GM12878 (cell line): ENCODE data around the gene HEYL. TPM values are rescaled to one million over a fixed set of nuclear protein-coding genes. Genes with fewer than 3 reads are reported as not detected.

Experiments
- ATAC-seq: fragments of 200-7000 bp; cut with Tn5 transposase; 3 replicates; pipeline ENCODE4 v1.9.1; 2020; ENCODE audit warnings: mild to moderate bottlenecking, moderate library complexity
- BruUV-seq: library from RNA; stranded (reverse); fragments of 400-500 nt; replicated peaks from 2 replicates; lab custom pipeline; 2021; lab: Mats Ljungman, UMichigan
- CTCF ChIA-PET: fragments of 300-600 bp; sonication (Branson Sonifier 250); formaldehyde crosslinking; extraction: SDS; loops from one replicate; lab custom pipeline; 2021; ENCODE audit warnings: inconsistent platforms; lab: Yijun Ruan, JAX
- POLR2A ChIA-PET: fragments of 350-600 bp; formaldehyde crosslinking; extraction: SDS; loops from one replicate; lab custom pipeline; 2021; ENCODE audit warnings: inconsistent platforms; lab: Charles Lee
- RAD21 ChIA-PET: fragments of 300-600 bp; sonication (Branson Sonifier 250); formaldehyde crosslinking; loops from one replicate; lab custom pipeline; 2023; ENCODE audit warnings: antibody characterized with exemption; ENCODE audit not compliant: unreplicated experiment; lab: Charles Lee
- SMC1A ChIA-PET: fragments of 300-600 bp; sonication (Branson Sonifier 250); formaldehyde crosslinking; loops from one replicate; lab custom pipeline; 2023; ENCODE audit not compliant: unreplicated experiment, uncharacterized antibody; lab: Charles Lee
- DNase-seq: peaks from one replicate; pipeline ENCODE4 v3.0.0-alpha.2; 2011; ENCODE audit warnings: low read depth, low spot score
- FAIRE-seq: peaks from 3 replicates; lab custom pipeline; 2011; peaks lifted over from hg19 to GRCh38; lab: Jason Lieb, UNC
- H2AFZ ChIP-seq: 2 replicates; pipeline ENCODE4 v1.6.0; 2011; ENCODE audit warnings: low read depth, low read length, control low read depth; ENCODE audit not compliant: control insufficient read depth
- H3K27ac ChIP-seq: 2 replicates; pipeline ENCODE4 v1.5.1; 2011; ENCODE audit warnings: control low read depth; ENCODE audit not compliant: control insufficient read depth, insufficient read depth
- H3K27me3 ChIP-seq, 2 experiments: replicated peaks in 1 of 2; 2 replicates each; pipeline versions ENCODE4 v1.6.0 to v1.6.1; 2011; ENCODE audit warnings: low read length in 1 of 2; ENCODE audit not compliant: control insufficient read depth in 2 of 2, insufficient read depth in 2 of 2
- H3K36me3 ChIP-seq, 2 experiments: 2 replicates each; pipeline ENCODE4 v1.5.1; 2011; ENCODE audit warnings: low read length in 1 of 2; ENCODE audit not compliant: control insufficient read depth in 2 of 2, insufficient read depth in 2 of 2
- H3K4me1 ChIP-seq: 2 replicates; pipeline ENCODE4 v1.6.1; 2011; ENCODE audit warnings: mild to moderate bottlenecking, low read length, moderate library complexity, mixed read lengths; ENCODE audit not compliant: control insufficient read depth, insufficient read depth
- H3K4me2 ChIP-seq: 2 replicates; pipeline ENCODE4 v1.6.0; 2011; ENCODE audit warnings: control low read depth; ENCODE audit not compliant: control insufficient read depth, insufficient read depth
- H3K4me3 ChIP-seq: fragments of 200-600 bp; sonication (generic); 2 replicates; pipeline ENCODE4 v1.5.1; 2016
- H3K79me2 ChIP-seq: 2 replicates; pipeline ENCODE4 v1.6.0; 2011; ENCODE audit warnings: low read length; ENCODE audit not compliant: control insufficient read depth, insufficient read depth
- H3K9ac ChIP-seq: 2 replicates; pipeline ENCODE4 v1.8.0; 2011; ENCODE audit warnings: low read length, control low read depth, mixed read lengths; ENCODE audit not compliant: control insufficient read depth, insufficient read depth
- H3K9me3 ChIP-seq: replicated peaks from 3 replicates; pipeline ENCODE4 v1.5.1; 2011; ENCODE audit warnings: mild to moderate bottlenecking, low read length; ENCODE audit not compliant: control insufficient read depth, insufficient read depth
- H4K20me1 ChIP-seq: 2 replicates; pipeline ENCODE4 v1.6.0; 2011; ENCODE audit not compliant: control insufficient read depth, insufficient read depth
- EED ChIP-seq: sonication (generic); IDR thresholded peaks from 2 replicates; pipeline ENCODE4 v1.6.1; 2016; ENCODE audit warnings: antibody characterized with exemption, low read depth
- EZH2 ChIP-seq: IDR thresholded peaks from 2 replicates; pipeline ENCODE4 v1.6.1; 2012; ENCODE audit warnings: low read depth, mild to moderate bottlenecking, control low read depth, inconsistent platforms, low read length, borderline replicate concordance; ENCODE audit not compliant: control insufficient read depth
- IKZF2 ChIP-seq, 2 experiments: fragments of 450-650 bp; IDR thresholded peaks; 2 replicates each; pipeline ENCODE4 v1.6.1; 2017; ENCODE audit warnings: mild to moderate bottlenecking in 2 of 2, moderate library complexity in 2 of 2
- NBN ChIP-seq: fragments of 450-650 bp; IDR thresholded peaks from 2 replicates; pipeline ENCODE4 v1.6.1; 2016
- POLR2AphosphoS5 ChIP-seq: IDR thresholded peaks from 2 replicates; pipeline ENCODE4 v1.6.1; 2011; ENCODE audit warnings: mild to moderate bottlenecking, low read length, inconsistent platforms
- RFX5 ChIP-seq: IDR thresholded peaks from 2 replicates; pipeline ENCODE4 v1.6.1; 2011; ENCODE audit warnings: low read depth, low read length, improper control_type of control experiment
- STAT3 ChIP-seq: IDR thresholded peaks from 2 replicates; pipeline ENCODE4 v1.6.1; 2011; ENCODE audit warnings: low read depth, low read length, improper control_type of control experiment
- ZNF217 ChIP-seq: fragments of 450-650 bp; IDR thresholded peaks from 2 replicates; pipeline ENCODE4 v1.6.1; 2017; ENCODE audit warnings: antibody characterized with exemption, mild to moderate bottlenecking
- WGBS: methylation state at CpG from one replicate; pipeline ENCODE4 v1.1.6; 2016; ENCODE audit warnings: low lambda C conversion rate; ENCODE audit not compliant: insufficient replicate concordance, insufficient coverage; ENCODE audit errors: missing lambda C conversion rate; 5-methylcytosine and 5-hydroxymethylcytosine counted together
- in situ Hi-C: fragments of 300-500 bp; cut with MboI; formaldehyde crosslinking; loops from 9 replicates; pipeline ENCODE4 v1.14.3; 2018; ENCODE audit warnings: mixed read lengths
- intact Hi-C: fragments of 100-400 bp; cut with micrococcal nuclease; formaldehyde crosslinking; loops from one replicate; pipeline ENCODE4 v1.14.2; 2022; ENCODE audit not compliant: unreplicated experiment
- polyA plus RNA-seq, 11 experiments: library from polyadenylated mRNA; depleted of rRNA in 4 of 11; unstranded in 6 of 11; stranded (reverse) in 5 of 11; fragments of >200 nt; fragmentation: Nextera tagmentation in 4 of 11; fragmentation: Illumina TruSeq in 1 of 11; extraction: Ambion mirVana in 4 of 11; extraction: Trizol in 1 of 11; gene quantifications; 1 replicate in 1 of 11; 2 replicates in 10 of 11; pipeline versions ENCODE4 v1.2.1 to v1.2.3, GENCODE V29; 2011 to 2016; ENCODE audit warnings: inconsistent platforms in 2 of 11, missing spikeins in 2 of 11, low read depth in 1 of 11
- total RNA-seq, 4 experiments: library from RNA; depleted of rRNA in 3 of 4; stranded (reverse); fragments of >200 nt in 3 of 4; fragmentation: Illumina TruSeq in 1 of 4; extraction: Trizol in 1 of 4; gene quantifications; 2 replicates each; pipeline versions ENCODE4 v1.2.1 to v1.2.3, GENCODE V29; 2013 to 2021
- TF ChIP-seq, protein P1 (sequence below): IDR thresholded peaks from 2 replicates; pipeline ENCODE4 v1.6.1; 2011; ENCODE audit warnings: mild to moderate bottlenecking, low read depth, low read length, moderate library complexity; ENCODE audit not compliant: insufficient replicate concordance

Gene HEYL
- total and polyA plus RNA-seq, 10 of the 15 experiments (the other 5 are each of a cell fraction or from before 2014, with no cell fraction given), result under 0.01 to 0.04 TPM; not detected in 8

DNA sequence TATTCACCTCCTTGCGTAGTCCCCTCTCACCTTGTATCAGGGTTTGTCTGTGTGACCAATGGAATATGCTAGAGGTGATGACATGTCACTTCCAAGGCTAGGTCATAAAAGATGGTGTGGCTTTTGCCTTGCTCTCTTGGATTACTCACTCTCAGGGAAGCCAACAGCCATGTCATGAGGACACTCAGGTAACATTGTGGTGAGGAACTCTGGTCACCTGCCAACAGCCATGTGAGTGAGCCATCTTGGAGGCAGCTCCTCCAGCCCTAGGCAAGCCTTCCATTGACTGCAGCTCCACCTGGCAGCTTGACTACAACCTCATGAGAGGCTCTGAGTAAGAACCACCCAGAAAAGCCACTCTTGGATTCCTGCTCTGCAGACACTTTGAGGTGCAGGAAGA is 11.0 kb upstream of the HEYL start:
- ChIA-PET RAD21 (no interaction called here), POLR2A (no interaction called here), CTCF (interaction anchor here (1.1 to 3.4 kb wide), 3 partner anchors 9 to 44 kb away, joined by 3 to 16 read pairs (median 5); no protein-coding TSS in a partner anchor), SMC1A (no interaction called here)
- Histone ChIP-seq H3K4me3 (no peak overlapping the region), H2AFZ (no peak overlapping the region), H3K79me2 (no peaks in the 10 kb centered on the region), H3K36me3 (no peaks in the 10 kb centered on the region), H3K9ac (no peak overlapping the region), H3K9me3 (no peaks in the 10 kb centered on the region), H4K20me1 (no peaks in the 10 kb centered on the region), H3K4me1 (no peaks in the 10 kb centered on the region), H3K27me3 (no peaks in the 10 kb centered on the region), H3K27ac (no peak overlapping the region), H3K4me2 (no peak overlapping the region)
- FAIRE-seq, result no peak
- TF ChIP-seq ZNF217 (no peak), NBN (no peak), STAT3 (no peak), EZH2 (no peak), RFX5 (no peak), IKZF2 (IDR thresholded peaks at IDR 0.05) (no peak), POLR2AphosphoS5 (no peak), EED (no peak)
- TF ChIP-seq, protein P1, sequence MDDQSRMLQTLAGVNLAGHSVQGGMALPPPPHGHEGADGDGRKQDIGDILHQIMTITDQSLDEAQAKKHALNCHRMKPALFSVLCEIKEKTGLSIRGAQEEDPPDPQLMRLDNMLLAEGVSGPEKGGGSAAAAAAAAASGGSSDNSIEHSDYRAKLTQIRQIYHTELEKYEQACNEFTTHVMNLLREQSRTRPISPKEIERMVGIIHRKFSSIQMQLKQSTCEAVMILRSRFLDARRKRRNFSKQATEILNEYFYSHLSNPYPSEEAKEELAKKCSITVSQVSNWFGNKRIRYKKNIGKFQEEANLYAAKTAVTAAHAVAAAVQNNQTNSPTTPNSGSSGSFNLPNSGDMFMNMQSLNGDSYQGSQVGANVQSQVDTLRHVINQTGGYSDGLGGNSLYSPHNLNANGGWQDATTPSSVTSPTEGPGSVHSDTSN, result no peak
- 67% methylated on average over 1 of the region's 1 CpG for WGBS
- BruUV-seq, result no TSS peak
- intact Hi-C loops (loop anchor here (5.0 to 10.0 kb wide), 2 partner anchors 72 to 546 kb away; no protein-coding TSS in a partner anchor), in situ Hi-C loops (no loop called here)
- no peak for DNase-seq
- no peak for ATAC-seq
